KG1 (cell line): ENCODE results near the gene PEX5L.
"Not testable (repeated sequence)": the region's sequence is repeated elsewhere in the genome, so short reads cannot be mapped to it uniquely, and the experiment has no call there.

Experiments used
- DNase-seq: peaks from one replicate; lab custom pipeline; 2025; lab: John Stamatoyannopoulos, UW

Gene PEX5L, protein sequence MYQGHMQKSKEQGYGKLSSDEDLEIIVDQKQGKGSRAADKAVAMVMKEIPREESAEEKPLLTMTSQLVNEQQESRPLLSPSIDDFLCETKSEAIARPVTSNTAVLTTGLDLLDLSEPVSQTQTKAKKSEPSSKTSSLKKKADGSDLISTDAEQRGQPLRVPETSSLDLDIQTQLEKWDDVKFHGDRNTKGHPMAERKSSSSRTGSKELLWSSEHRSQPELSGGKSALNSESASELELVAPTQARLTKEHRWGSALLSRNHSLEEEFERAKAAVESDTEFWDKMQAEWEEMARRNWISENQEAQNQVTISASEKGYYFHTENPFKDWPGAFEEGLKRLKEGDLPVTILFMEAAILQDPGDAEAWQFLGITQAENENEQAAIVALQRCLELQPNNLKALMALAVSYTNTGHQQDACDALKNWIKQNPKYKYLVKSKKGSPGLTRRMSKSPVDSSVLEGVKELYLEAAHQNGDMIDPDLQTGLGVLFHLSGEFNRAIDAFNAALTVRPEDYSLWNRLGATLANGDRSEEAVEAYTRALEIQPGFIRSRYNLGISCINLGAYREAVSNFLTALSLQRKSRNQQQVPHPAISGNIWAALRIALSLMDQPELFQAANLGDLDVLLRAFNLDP

DNA sequence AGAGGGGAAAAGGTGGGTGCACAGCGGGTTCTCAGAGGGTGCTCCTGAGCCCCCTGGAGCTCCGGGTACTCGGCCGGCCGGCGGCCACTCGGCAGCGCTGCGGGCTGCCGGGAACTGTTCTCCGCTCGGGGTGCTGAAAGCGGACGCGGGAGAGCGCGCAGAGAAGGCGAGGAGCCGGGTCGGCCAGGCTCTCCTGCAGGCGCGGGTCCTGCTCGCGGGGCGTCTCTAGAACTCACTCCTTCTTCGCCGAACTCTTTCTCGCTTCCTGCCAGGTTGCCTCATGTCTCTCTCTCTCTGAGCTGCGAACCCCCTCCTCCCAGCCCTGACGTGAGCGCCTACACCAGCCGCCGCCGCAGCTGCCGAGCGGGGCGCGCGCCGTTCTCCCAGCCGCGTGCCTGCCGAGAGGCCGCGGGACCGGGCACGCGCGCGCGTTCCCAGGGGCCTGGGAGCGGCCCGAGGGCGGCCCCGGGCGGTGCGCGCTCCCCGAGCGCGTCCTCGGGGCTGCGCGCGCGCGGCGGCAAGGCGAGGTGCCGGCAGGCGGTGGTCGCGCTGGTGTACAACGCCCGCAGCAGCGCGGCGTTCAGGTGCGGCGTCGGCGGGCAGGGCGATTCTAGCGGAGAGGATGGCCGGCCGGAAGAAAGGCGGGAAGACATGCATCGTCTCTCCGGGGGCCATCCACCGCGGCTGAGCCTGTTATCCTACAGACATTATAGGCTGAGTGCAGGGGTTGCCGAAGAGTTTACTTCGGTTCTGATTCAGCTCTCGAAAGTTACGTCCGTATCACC is at the start of gene PEX5L:
Gene PEX5L, minus strand, starts transcription at position 267 of the 785 bp plus-strand sequence. CDS start 338 bp downstream, outside the sequence.
- DNase-seq = peak; percentile 17

DNA sequence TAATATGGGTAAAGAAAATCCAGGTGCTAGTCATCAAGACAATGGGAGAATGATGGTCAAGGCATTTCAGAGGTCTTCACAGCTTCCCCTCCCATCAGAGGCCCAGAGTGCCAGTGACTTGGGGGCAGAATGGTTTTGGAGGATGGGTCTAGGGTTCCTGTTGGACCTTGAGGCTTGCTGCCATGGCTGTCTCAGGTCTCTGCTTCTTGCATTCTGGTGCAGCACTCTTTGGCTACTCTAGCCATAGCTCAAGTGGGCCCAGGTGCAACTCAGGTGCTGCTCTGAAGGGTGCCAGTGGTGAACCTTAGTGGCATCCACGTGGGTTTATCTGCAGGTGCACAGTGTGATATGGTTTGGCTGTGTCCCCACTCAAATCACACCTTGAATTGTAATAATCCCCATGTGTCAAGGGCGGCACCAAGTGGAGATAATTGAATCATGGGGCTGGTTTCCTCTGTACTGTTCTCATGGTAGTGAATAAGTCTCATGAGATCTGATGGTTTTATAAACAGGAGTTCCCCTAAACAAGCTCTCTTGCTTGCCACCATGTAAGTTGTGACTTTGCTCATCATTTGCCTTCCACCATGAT is 48.5 kb upstream of the PEX5L start:
- DNase-seq = no peak

DNA sequence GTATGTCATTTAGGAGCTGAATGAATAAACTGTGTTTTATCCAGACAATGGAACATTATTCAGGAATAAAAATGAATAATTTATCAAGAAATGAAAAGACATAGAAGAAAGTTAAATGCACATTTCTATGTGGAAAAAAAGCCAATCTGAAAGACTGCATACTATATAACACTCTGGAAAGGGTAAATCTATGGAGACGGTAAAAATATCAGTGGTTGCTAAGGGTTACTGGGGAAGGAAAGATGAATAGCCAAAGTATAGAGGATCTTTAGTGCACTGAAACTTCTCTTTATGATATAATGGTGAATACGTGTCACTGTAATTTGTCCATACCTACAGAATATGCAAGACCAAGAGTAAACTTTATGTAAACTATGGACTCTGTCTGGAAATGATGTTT is 46.0 kb upstream of the PEX5L start:
- no peak for DNase-seq

DNA sequence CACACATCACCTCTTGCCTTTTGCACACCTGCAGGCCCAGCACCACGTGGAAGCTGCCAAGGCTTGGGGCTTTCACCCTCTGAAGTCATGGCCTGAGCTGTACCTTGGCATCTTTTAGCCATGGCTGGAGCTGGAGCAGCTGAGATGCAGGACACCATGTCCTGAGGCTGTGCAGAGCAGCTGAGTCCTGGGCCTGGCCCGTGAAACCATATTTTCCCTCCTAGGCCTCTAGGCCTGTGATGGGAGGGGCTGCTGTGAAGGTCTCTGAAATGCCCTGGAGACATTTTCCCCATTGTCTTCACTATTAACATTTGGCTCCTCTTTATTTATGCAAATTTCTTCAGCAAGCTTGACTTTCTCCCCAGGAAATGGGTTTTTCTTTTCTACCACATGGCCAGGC is 41.9 kb upstream of the PEX5L start:
- DNase-seq = no peak

DNA sequence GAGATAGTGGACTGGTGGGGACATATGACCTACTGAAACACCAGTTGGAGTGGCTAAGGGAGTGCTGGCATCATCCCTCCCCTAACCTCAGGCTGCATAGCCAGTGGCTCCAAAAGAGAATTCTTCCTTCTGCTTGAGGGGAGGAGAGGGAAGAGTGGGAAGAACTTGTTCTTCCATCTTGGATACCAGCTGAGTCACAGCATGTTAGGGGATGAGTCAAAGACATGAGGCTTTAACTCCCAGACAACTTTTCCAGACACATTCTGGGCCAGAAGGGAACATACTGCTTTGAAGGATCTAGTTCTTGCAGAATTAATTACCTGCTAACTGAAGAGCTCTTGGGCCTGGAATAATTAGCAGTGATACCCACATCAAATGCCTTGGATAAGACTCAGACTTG is 36.8 kb upstream of the PEX5L start:
- no peak for DNase-seq

DNA sequence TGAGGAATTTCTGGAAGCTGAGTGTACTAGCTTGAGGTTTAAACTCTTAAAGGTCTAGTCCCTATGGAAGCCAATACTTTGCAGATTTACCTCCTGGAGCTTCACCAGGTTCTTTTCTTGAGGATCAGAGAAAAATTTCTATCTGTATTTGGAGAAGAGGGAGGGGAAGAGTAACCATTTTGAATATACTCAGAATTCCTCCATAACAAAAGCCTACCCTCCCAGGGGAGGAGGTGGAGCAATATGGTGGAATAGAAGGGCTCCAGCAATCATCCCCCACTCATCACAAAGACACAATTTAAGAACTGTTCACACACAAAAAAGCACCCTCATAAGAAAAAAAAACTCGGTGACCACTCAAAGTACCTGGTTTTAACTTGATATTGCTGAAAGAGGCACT is 36.0 kb upstream of the PEX5L start:
- DNase-seq = no peak

DNA sequence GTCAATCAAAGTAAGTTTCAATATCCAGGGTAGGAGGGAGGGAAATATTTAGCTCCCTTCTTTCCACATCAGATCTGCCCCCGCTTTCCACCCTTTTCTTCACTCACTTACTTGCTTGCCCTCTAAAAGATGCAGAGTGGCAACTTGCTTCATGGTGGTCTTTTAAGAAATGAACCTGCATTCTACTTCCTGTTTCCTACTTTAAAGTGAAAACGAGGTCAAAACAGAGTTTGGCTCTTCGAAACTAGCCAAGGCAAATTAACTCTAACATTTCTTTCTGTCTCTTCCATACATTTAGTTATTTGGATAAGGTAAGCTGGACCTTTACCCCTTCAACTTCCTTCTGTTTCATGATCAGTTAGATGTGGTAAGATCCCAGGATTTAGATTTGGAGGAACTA is 34.2 kb upstream of the PEX5L start:
- DNase-seq = no peak

DNA sequence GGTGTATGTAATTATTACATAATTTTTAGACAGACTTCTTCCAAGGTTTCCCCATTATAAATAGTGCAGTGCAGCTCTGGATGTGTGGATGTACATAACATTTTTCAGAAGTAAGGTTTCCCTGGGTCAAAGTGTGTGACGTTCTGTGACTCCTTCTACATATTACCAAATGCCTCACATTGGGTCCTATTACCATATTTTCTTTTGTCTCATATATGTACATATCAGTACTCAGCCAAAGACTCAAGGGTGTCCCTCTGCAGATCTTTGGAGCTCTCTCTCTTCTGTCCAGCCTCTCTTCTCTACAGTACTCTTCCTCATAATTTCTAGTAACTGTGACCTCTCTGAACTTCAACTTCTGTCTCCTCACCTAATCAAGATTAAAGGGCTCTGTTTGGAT is 31.3 kb upstream of the PEX5L start:
- DNase-seq = no peak

DNA sequence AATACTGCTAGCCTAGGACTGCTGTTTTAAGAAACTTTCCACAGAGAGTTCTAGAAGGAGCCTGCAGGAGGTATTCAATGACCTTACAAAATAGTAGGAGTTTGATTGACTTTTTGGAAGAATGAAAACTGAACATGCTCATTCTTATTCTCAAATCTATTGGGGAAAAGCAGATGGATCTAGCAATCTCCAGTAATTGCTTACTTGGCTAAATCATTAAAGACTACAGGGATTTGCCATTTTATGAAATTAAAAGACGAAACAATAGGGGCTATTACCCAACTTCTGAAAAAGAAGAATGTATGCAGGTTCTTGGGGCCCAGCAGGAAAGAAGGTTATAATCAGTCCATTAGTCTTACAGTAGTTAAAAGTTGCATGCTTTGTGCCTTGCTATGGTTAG is 29.9 kb upstream of the PEX5L start:
- DNase-seq = no peak

DNA sequence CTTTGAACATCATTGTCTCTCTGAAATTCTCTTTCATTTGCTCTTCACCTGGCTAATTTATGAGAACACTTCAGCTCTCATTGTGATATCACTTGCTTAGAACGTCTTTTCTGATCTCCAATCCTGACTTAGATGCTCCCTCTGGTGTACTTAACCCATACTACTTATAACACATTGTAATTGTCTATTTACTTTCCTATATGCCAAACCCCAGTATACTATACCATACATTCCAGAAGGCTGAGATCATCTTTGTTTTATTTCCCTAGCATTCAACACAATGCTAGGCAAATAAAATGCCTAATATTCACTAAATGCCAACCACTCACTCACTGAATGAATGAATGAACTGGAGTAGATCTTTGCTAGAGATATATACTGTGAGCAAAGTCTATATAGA is 27.0 kb upstream of the PEX5L start:
- no peak for DNase-seq

DNA sequence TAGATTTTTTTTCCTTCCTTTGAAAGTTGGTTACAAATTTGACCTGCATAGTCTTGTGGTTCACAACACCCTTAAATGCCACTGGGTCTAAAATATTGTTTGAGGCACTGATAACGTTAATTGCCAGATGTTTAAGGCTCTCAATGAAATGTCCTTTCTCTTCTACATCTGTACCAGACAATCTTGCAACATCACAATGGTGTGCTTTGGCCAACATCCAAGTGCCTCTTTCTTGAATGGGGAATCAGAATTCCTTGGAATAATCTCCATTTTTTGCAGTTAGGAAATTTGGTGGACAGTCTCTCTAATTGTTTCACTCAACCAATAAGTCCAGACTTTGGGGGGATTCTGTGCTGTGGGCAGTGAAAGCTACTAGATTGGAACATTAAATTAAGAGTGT is 26.0 kb upstream of the PEX5L start:
- DNase-seq = no peak

DNA sequence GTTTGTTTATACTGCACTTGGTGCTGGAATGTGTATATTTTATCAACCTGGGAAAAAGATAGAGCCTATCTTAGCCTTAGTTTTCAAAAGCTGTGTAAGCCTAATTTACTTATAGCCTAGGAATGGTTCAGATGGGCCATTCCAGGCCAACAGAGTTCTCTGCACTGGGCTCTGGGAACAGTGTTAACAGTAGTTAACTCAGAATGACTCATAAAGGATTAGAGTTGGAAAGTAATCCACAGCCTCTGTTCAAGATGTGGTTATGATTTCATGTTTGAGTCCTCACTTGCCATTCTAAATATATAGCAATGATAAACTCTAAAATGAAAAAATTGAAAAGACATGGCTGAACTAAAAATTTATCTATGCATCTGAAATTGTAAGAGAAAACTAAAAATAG is 22.6 kb upstream of the PEX5L start:
- no peak for DNase-seq

DNA sequence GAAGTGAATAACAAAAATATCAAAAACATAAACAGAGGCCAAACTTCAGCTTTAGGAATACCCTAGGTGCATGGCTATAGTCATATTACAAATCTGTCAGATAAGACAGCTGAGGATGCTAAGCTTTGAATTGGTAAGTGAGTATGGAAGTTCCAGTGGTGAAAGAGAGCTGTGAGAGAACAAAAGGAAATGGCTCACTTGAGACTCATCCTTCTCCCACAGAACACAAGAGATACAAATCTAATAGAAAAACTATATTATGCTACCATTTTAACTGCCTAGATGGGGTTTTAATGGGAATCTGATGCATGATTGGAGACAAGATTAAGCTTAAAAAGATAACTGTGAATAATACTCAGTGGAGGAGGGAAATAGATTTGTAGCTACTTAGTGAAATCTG is 21.5 kb upstream of the PEX5L start:
- no peak for DNase-seq

DNA sequence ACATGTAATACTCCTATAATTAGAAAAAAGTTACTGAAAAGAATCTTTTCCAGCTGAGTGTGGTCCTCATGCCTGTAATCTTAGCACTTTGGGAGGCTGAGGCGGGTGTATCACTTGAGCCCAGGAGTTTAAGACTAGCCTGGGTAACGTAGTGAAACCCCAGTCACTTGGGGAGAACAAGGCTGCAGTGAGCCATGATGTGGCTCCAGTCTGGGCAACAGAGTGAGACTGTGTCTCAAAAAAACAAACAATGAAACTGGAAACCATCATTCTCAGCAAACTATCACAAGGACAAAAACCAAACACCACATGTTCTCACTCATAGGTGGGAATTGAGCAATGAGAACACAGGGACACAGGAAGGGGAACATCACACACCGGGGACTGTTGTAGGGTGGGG is 18.9 kb upstream of the PEX5L start:
- not testable (repeated sequence) for DNase-seq

DNA sequence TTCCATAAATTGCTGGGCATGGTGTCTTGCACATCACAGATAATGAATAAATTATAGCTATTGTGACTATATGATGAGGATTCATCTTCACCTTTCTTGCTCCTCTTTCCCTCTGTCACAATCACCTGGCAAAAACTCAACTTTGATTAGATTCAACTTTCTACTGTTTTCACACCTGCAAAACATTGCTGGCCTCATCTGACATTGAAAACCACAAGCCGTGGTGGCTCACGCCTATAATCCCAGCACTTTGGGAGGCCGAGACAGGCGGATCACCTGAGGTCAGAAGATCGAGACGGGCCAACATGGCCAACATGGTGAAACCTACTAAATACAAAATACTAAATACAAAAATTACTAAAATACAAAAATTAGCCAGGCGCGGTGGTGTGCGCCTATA is 12.7 kb upstream of the PEX5L start:
- no peak for DNase-seq

DNA sequence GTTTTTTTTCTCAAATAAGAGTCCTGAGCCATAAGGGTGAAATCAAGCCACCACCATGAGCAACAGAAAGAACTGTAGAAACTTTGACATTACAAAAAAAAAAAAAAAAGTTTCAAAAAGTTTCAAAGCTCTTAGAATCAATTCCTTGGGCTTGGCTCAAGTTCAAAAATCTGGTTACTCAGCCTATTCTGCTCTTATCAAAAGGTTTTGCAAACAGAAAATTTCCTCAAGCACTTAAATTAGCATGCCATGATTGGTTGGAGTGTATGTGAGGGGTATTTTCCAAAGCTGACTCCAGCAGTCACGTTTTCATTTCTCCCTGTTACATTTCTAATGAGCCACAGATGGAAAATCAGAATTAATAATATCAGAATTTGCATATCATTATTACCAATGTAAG is 12.1 kb upstream of the PEX5L start:
- no peak for DNase-seq

DNA sequence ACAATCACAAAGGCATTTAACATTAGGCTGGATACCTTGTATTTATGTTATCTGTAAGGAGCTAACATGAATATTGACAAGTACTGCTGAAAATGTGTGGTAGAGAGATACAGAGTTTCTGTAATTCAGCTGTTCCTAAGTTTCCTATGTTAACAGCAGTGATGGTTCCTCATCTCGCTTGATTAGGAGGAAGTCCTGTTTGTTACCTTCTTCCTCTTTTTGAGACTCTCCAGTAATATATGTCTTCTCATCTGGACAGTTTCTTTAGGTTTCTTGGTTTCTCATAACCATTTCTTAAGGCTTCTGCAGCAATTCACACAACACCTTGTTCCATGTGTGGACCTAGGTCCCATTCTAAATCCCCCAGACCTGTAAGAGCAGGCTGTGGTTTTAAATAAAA is 11.4 kb upstream of the PEX5L start:
- peak; percentile 58 for DNase-seq

DNA sequence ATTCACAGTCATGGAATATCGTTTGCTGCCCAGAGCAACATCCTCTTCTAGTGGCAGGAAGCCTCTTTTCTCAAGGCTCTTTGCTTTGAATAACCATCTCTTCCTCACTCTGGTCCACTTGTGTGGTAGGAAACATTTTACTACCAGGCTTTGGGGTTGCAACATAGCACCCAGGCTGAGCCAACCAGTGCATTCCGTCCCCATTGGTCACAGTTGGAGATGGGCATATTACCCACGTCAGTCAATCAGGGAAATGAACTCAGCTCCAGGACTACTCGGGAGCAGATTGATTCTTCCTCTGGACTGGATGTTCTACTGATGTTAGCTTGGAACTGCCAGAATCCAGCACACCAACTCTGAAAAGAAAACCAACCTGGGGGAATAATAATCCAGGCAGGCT is 4.2 kb upstream of the PEX5L start:
- no peak for DNase-seq

DNA sequence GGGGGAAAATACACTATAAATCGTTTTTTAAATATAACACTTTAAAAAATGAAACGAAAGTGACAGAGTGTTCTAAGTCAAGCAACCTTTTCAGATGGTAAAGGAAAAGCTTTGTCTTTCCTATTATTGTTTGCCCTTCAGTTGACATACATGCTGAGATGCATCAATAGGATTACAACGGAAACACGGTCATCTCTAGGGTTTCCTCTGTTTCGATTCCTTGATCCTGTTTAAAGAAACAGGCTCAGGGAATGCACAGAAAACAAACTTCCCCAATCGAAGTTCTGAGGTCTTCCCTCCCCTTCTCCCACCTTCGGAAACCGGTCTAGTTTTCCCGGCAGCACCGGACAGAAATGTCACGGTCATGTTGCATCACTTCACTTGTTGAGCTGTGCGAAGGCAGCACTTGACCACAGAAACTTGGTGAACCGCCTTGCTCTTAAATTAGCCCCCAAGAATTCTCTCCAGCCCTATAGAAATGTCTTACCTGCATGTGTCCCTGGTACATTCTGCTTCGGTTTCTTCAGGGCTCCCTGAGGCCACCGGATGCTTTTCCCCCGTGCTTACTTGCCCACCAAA is 556 bp downstream of the PEX5L start:
- DNase-seq = no peak

DNA sequence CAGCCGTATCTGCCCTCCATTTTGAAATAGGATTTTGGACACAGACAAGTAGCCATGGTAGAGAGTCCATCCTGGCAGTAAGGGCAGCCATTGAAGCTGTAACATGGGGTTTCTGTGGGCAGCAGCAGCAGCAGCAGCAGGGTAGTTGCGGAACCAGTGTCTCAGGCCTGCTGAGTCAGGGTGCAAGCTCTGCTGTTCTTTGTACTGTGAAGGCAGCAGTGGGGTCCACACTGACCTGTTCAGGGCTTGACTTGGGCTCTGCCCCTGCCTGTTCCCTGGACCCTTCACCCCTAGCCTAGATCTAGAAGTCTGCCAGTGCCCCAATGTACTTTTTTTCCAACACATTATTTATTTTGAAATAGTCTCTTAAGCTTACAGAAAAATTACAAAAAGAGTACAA is 9.7 kb downstream of the PEX5L start:
- DNase-seq = no peak

DNA sequence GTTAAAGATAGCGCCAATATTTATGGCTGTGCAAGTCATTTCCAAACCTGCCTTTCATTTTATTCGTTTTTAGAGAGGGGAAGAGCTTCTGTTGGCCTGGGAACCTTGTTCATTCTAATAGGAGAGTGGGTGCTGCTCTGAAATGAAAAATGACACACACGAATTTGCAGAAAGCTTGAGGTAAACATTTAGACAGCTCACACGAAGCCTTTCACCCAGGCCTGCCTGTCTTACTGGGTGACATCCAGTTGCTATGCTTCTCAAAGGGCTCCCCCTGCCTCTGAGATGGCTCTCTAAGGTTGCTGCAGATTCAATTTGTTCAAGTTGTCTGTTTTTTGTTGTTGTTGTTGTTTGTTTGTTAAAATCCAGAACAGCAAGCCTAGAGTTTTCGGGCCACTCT is 18.2 kb downstream of the PEX5L start:
- DNase-seq = no peak

DNA sequence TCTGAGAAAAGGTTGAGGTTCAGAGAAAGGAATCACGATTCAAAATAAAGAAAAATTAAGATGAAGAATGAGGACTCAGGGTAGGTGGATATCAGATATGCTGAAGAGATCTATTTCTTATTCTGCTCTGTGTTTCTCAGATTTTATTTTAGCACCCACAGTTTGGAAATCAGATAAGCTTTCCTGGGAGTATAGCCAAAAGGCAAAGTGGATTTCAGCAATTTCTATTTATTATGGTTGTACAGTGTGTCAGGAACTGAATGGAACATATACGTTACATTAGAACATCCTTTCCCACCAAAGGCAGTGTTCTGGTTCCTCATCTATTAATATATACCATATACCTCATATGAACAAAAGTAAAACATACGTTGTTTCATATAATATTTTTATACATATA is 18.9 kb downstream of the PEX5L start:
- DNase-seq = no peak
